Mammary epithelial cell (primary cell): ENCODE measurements around the gene DHX16.

Experiments used
- CTCF ChIP-seq, 2 donors: IDR thresholded peaks in 1 of 2; conservative IDR thresholded peaks in 1 of 2; 2 replicates each; pipeline ENCODE4 v1.5.1; 2011 to 2012; ENCODE audit warnings: inconsistent platforms in 2 of 2, low read length in 2 of 2, mild to moderate bottlenecking in 2 of 2, control low read depth in 1 of 2, low read depth in 1 of 2; ENCODE audit not compliant: insufficient read depth in 1 of 2; ENCODE audit errors: extremely low read depth in 1 of 2
- EZH2 ChIP-seq: IDR thresholded peaks from 2 replicates; pipeline ENCODE4 v1.6.1; 2012; ENCODE audit warnings: low read length, inconsistent platforms, borderline replicate concordance

- TF ChIP-seq CTCF (conservative IDR thresholded peaks at IDR 0.05 in 1 of 2, IDR thresholded peaks at IDR 0.05 in 1 of 2; ENCODE audit: extremely low read depth in 1 of 2, insufficient read depth in 1 of 2, low read depth in 1 of 2, low read length in 2 of 2), result no peak
- no peak for TF ChIP-seq EZH2
Measured at GRCh38 chr6:30688569-30688968, 15.8 kb upstream of the DHX16 start.
